ENCODE measurements around the gene HSPA12A.

The HSPA12A gene

DNA sequence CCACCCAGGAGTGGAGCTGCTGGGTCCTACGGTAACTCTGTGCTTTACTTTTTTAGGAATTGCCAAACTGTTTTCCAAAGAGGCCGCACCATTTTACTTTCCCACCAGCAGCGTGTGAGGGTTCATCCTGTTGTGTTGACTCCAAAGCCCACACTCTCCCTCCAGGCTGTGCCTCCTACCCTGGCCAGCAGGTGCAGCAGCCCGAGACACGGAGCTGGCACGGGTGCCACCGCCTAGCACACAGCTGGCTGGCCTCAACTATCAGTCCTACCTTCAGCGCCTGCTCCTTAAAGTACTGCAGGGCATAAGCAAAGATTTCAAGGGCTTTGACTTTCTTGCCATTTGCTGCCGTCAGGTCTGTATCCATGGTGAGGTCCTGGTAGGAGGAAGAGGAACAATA, 44.0 kb downstream of the HSPA12A start:
- POLR2A ChIA-PET: no interaction called here
- Histone ChIP-seq H3K9me3 (ENCODE audit: control insufficient read depth, insufficient read depth, low read depth, low read length) (no peaks in the 10 kb centered on the region), H3K27ac (ENCODE audit: extremely low read depth, low read depth, low read length) (no peak overlapping the region), H3K36me3 (ENCODE audit: control insufficient read depth in 2 of 2, insufficient read depth in 1 of 2, low read length in 2 of 2) (peaks cover 0 to 11% of the 10 kb centered on the region in 2 experiments; a peak in 1 of 3 replicates), H3K4me3 (ENCODE audit: low read depth, low read length) (no peak overlapping the region), H3K4me1 (ENCODE audit: control insufficient read depth, insufficient read depth, low read length) (no peaks in the 10 kb centered on the region)
- TF ChIP-seq ZXDB (tag by site-specific recombination; IDR thresholded peaks at IDR 0.05) (no peak), ZNF514 (tag by site-specific recombination; IDR thresholded peaks at IDR 0.05) (no peak), ZNF404 (tag by site-specific recombination; IDR thresholded peaks at IDR 0.05) (no peak), ZNF621 (tag by site-specific recombination; IDR thresholded peaks at IDR 0.05) (no peak), ZSCAN30 (tag by site-specific recombination; IDR thresholded peaks at IDR 0.05) (no peak), KLF16 (tag by site-specific recombination; IDR thresholded peaks at IDR 0.05) (no peak), ZSCAN16 (tag by site-specific recombination; IDR thresholded peaks at IDR 0.05) (no peak), ZNF791 (tag by site-specific recombination; IDR thresholded peaks at IDR 0.05) (no peak), SCRT2 (tag by site-specific recombination; IDR thresholded peaks at IDR 0.05) (no peak), KLF9 (tag by site-specific recombination; IDR thresholded peaks at IDR 0.05; ENCODE audit: low read depth) (no peak), ZNF555 (tag by site-specific recombination; conservative IDR thresholded peaks at IDR 0.05) (no peak), ZFP3 (tag by site-specific recombination; IDR thresholded peaks at IDR 0.05; ENCODE audit: low read depth) (no peak), SALL2 (tag by site-specific recombination; IDR thresholded peaks at IDR 0.05; ENCODE audit: borderline replicate concordance) (no peak), ZNF202 (tag by site-specific recombination; IDR thresholded peaks at IDR 0.05; ENCODE audit: borderline replicate concordance) (no peak)
- TF ChIP-seq, protein P1, sequence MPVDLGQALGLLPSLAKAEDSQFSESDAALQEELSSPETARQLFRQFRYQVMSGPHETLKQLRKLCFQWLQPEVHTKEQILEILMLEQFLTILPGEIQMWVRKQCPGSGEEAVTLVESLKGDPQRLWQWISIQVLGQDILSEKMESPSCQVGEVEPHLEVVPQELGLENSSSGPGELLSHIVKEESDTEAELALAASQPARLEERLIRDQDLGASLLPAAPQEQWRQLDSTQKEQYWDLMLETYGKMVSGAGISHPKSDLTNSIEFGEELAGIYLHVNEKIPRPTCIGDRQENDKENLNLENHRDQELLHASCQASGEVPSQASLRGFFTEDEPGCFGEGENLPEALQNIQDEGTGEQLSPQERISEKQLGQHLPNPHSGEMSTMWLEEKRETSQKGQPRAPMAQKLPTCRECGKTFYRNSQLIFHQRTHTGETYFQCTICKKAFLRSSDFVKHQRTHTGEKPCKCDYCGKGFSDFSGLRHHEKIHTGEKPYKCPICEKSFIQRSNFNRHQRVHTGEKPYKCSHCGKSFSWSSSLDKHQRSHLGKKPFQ (tag by site-specific recombination; IDR thresholded peaks at IDR 0.05): no peak
- TF ChIP-seq, protein P2, sequence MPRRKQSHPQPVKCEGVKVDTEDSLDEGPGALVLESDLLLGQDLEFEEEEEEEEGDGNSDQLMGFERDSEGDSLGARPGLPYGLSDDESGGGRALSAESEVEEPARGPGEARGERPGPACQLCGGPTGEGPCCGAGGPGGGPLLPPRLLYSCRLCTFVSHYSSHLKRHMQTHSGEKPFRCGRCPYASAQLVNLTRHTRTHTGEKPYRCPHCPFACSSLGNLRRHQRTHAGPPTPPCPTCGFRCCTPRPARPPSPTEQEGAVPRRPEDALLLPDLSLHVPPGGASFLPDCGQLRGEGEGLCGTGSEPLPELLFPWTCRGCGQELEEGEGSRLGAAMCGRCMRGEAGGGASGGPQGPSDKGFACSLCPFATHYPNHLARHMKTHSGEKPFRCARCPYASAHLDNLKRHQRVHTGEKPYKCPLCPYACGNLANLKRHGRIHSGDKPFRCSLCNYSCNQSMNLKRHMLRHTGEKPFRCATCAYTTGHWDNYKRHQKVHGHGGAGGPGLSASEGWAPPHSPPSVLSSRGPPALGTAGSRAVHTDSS (tag by site-specific recombination; IDR thresholded peaks at IDR 0.05): no peak
- TF ChIP-seq, protein P3, sequence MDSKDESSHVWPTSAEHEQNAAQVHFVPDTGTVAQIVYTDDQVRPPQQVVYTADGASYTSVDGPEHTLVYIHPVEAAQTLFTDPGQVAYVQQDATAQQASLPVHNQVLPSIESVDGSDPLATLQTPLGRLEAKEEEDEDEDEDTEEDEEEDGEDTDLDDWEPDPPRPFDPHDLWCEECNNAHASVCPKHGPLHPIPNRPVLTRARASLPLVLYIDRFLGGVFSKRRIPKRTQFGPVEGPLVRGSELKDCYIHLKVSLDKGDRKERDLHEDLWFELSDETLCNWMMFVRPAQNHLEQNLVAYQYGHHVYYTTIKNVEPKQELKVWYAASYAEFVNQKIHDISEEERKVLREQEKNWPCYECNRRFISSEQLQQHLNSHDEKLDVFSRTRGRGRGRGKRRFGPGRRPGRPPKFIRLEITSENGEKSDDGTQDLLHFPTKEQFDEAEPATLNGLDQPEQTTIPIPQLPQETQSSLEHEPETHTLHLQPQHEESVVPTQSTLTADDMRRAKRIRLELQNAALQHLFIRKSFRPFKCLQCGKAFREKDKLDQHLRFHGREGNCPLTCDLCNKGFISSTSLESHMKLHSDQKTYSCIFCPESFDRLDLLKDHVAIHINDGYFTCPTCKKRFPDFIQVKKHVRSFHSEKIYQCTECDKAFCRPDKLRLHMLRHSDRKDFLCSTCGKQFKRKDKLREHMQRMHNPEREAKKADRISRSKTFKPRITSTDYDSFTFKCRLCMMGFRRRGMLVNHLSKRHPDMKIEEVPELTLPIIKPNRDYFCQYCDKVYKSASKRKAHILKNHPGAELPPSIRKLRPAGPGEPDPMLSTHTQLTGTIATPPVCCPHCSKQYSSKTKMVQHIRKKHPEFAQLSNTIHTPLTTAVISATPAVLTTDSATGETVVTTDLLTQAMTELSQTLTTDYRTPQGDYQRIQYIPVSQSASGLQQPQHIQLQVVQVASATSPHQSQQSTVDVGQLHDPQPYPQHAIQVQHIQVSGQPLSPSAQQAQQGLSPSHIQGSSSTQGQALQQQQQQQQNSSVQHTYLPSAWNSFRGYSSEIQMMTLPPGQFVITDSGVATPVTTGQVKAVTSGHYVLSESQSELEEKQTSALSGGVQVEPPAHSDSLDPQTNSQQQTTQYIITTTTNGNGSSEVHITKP (tag by site-specific recombination; IDR thresholded peaks at IDR 0.05): no peak
- CTCF ChIA-PET: interaction anchor here (0.6 kb wide), 1 partner anchor 11 kb away, joined by 3 read pairs; no protein-coding TSS in a partner anchor

DNA sequence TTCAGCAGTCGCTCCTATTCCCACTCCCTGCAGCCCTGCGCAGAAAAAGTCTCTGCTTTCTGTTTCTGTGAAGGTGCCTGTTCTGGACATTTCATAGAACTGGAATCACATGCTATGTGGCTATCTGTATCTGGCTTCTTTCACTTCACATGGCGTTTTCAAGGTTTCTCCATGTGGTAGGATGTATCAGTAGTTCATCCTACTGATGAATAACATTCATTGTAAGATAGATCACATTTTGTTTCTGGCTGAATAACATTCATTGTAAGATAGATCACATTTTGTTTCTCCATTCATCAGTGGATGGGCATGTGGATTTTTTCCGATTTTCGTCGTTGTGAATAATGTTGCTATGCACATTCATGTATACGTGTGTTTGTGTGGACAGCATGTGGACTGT, 44.5 kb downstream of the HSPA12A start:
- CTCF ChIA-PET: interaction anchor here (0.6 kb wide), 2 partner anchors 10 to 252 kb away, joined by 3 read pairs; no protein-coding TSS in a partner anchor
- Histone ChIP-seq H3K27ac (ENCODE audit: extremely low read depth, low read depth, low read length) (no peak overlapping the region), H3K36me3 (ENCODE audit: control insufficient read depth in 2 of 2, insufficient read depth in 1 of 2, low read length in 2 of 2) (peaks cover 0 to 17% of the 10 kb centered on the region in 2 experiments; a peak in 1 of 3 replicates), H3K4me1 (ENCODE audit: control insufficient read depth, insufficient read depth, low read length) (no peaks in the 10 kb centered on the region), H3K4me3 (ENCODE audit: low read depth, low read length) (no peak overlapping the region), H3K9me3 (ENCODE audit: control insufficient read depth, insufficient read depth, low read depth, low read length) (no peaks in the 10 kb centered on the region)
- POLR2A ChIA-PET: no interaction called here
- TF ChIP-seq, protein P4, sequence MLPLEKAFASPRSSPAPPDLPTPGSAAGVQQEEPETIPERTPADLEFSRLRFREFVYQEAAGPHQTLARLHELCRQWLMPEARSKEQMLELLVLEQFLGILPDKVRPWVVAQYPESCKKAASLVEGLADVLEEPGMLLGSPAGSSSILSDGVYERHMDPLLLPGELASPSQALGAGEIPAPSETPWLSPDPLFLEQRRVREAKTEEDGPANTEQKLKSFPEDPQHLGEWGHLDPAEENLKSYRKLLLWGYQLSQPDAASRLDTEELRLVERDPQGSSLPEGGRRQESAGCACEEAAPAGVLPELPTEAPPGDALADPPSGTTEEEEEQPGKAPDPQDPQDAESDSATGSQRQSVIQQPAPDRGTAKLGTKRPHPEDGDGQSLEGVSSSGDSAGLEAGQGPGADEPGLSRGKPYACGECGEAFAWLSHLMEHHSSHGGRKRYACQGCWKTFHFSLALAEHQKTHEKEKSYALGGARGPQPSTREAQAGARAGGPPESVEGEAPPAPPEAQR (tag by site-specific recombination; IDR thresholded peaks at IDR 0.05): no peak
- no peak for TF ChIP-seq ZNF24 (tag by site-specific recombination; IDR thresholded peaks at IDR 0.05)
- no peak for TF ChIP-seq PRDM1 (tag by site-specific recombination; IDR thresholded peaks at IDR 0.05)
- TF ChIP-seq ZNF433 (tag by site-specific recombination; IDR thresholded peaks at IDR 0.05; ENCODE audit: low read depth): no peak
- TF ChIP-seq, protein P5, sequence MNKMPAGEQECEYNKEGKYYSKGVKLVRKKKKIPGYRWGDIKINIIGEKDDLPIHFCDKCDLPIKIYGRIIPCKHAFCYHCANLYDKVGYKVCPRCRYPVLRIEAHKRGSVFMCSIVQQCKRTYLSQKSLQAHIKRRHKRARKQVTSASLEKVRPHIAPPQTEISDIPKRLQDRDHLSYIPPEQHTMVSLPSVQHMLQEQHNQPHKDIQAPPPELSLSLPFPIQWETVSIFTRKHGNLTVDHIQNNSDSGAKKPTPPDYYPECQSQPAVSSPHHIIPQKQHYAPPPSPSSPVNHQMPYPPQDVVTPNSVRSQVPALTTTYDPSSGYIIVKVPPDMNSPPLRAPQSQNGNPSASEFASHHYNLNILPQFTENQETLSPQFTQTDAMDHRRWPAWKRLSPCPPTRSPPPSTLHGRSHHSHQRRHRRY (tag by site-specific recombination; IDR thresholded peaks at IDR 0.05): no peak
- TF ChIP-seq BCL11B (tag by site-specific recombination; IDR thresholded peaks at IDR 0.05; ENCODE audit: low read depth): no peak
- TF ChIP-seq, protein P3 (tag by site-specific recombination; IDR thresholded peaks at IDR 0.05): no peak

All from HEK293 (cell line).